DOHH2 (cell line): ENCODE measurements around the gene TMEM165.

Experiments used
- H3F3A ChIP-seq: fragments of 200-600 bp; sonication (generic), shearing (Covaris generic); 2 replicates; pipeline ENCODE4 v1.6.0; 2016; ENCODE audit warnings: antibody characterized with exemption, mild to moderate bottlenecking; ENCODE audit not compliant: control insufficient read depth, insufficient read depth
- H3K27ac ChIP-seq: fragments of 200-600 bp; sonication (generic); 2 replicates; pipeline ENCODE4 v1.5.1; 2014; ENCODE audit warnings: low read depth, mild to moderate bottlenecking, low read length, moderate library complexity
- H3K27me3 ChIP-seq: fragments of 200-600 bp; sonication (generic); 2 replicates; pipeline ENCODE4 v1.6.1; 2014; ENCODE audit warnings: mild to moderate bottlenecking, low read length, mixed read lengths; ENCODE audit not compliant: control insufficient read depth
- H3K36me3 ChIP-seq: fragments of 200-600 bp; sonication (generic); 2 replicates; pipeline ENCODE4 v1.6.1; 2014; ENCODE audit warnings: mild to moderate bottlenecking, low read length, moderate library complexity, mixed read lengths; ENCODE audit not compliant: control insufficient read depth
- H3K4me1 ChIP-seq: fragments of 200-600 bp; sonication (generic); 2 replicates; pipeline ENCODE4 v1.6.1; 2014; ENCODE audit warnings: mild to moderate bottlenecking, low read length, mixed read lengths; ENCODE audit not compliant: control insufficient read depth
- H3K4me2 ChIP-seq: fragments of 200-600 bp; sonication (generic); 2 replicates; pipeline ENCODE4 v1.6.0; 2014; ENCODE audit warnings: mild to moderate bottlenecking, low read length, moderate library complexity
- H3K4me3 ChIP-seq: fragments of 200-600 bp; sonication (generic); 2 replicates; pipeline ENCODE4 v1.5.1; 2014; ENCODE audit warnings: mild to moderate bottlenecking, low read length, mixed read lengths
- H3K79me2 ChIP-seq: fragments of 200-600 bp; sonication (generic); 2 replicates; pipeline ENCODE4 v1.6.1; 2014; ENCODE audit warnings: mild to moderate bottlenecking, low read length, mixed read lengths; ENCODE audit not compliant: control insufficient read depth
- H3K9me2 ChIP-seq: fragments of 200-600 bp; sonication (generic); replicated peaks from 2 replicates; pipeline ENCODE4 v1.6.1; 2014; ENCODE audit warnings: mild to moderate bottlenecking, low read length, mixed read lengths; ENCODE audit not compliant: control insufficient read depth
- H3K9me3 ChIP-seq: fragments of 200-600 bp; sonication (generic); 2 replicates; pipeline ENCODE4 v1.6.1; 2014; ENCODE audit warnings: antibody characterized with exemption, low read length, mixed read lengths; ENCODE audit not compliant: control insufficient read depth, insufficient read depth
- H4K20me1 ChIP-seq: fragments of 200-600 bp; sonication (generic); 2 replicates; pipeline ENCODE4 v1.6.0; 2014; ENCODE audit warnings: low read depth, mild to moderate bottlenecking, antibody characterized with exemption, low read length, moderate library complexity; ENCODE audit not compliant: control insufficient read depth, insufficient read depth
- EZH2phosphoT487 ChIP-seq: fragments of 200-600 bp; sonication (generic); IDR thresholded peaks from 2 replicates; pipeline ENCODE4 v1.6.1; 2017; ENCODE audit warnings: borderline replicate concordance, mild to moderate bottlenecking, antibody characterized with exemption, low read length, moderate library complexity, mixed read lengths
- TF ChIP-seq, protein P1 (sequence below): fragments of 200-600 bp; sonication (generic); IDR thresholded peaks from one replicate; pipeline ENCODE4 v1.5.1; 2014; ENCODE audit warnings: antibody characterized with exemption, mild to moderate bottlenecking, low read depth, low read length; ENCODE audit not compliant: poor library complexity, severe bottlenecking

TMEM165 gene

DNA sequence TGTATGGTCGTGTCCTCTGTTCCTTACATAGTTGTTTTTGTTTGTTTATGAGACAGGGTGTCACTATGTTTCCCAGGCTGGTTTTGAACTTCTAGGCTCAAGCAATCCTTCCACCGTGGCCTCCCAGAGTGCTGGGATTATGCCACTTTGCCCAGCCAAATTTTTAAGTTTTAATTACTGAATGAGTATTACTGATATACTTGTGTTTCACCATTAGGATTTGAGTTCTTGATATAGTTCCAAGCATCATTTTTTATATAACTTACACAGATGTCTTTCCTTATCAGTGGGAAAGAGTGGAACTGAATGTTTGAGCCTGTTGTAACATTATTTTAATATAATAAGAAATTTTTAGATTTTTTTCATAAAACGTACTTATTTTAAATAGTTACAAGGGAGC lies 20.4 kb downstream of the TMEM165 start:
- Histone ChIP-seq H3K4me2 (no peak overlapping the region), H4K20me1 (0 out of 2 replicates have a peak, but pooled peaks cover 2% of the 10 kb centered on the region), H3K9me3 (no peaks in the 10 kb centered on the region), H3K27me3 (no peaks in the 10 kb centered on the region), H3K4me1 (no peaks in the 10 kb centered on the region), H3K79me2 (peaks cover 60% of the 10 kb centered on the region), H3F3A (no peaks in the 10 kb centered on the region; the same call in 1 of the 2 replicates), H3K36me3 (peaks cover 75% of the 10 kb centered on the region), H3K9me2 (no peaks in the 10 kb centered on the region), H3K4me3 (no peak overlapping the region), H3K27ac (no peak overlapping the region)
- no peak for TF ChIP-seq EZH2phosphoT487
- TF ChIP-seq, protein P1, sequence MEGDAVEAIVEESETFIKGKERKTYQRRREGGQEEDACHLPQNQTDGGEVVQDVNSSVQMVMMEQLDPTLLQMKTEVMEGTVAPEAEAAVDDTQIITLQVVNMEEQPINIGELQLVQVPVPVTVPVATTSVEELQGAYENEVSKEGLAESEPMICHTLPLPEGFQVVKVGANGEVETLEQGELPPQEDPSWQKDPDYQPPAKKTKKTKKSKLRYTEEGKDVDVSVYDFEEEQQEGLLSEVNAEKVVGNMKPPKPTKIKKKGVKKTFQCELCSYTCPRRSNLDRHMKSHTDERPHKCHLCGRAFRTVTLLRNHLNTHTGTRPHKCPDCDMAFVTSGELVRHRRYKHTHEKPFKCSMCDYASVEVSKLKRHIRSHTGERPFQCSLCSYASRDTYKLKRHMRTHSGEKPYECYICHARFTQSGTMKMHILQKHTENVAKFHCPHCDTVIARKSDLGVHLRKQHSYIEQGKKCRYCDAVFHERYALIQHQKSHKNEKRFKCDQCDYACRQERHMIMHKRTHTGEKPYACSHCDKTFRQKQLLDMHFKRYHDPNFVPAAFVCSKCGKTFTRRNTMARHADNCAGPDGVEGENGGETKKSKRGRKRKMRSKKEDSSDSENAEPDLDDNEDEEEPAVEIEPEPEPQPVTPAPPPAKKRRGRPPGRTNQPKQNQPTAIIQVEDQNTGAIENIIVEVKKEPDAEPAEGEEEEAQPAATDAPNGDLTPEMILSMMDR: no peak

- Histone ChIP-seq H3K9me3 (no peaks in the 10 kb centered on the region), H4K20me1 (no peaks in the 10 kb centered on the region), H3K36me3 (peaks cover 88% of the 10 kb centered on the region), H3K4me2 (no peak overlapping the region), H3K4me3 (no peak overlapping the region), H3K79me2 (no peaks in the 10 kb centered on the region; the same call in 1 of the 2 replicates), H3K9me2 (no peaks in the 10 kb centered on the region), H3K4me1 (no peaks in the 10 kb centered on the region), H3K27ac (no peak overlapping the region), H3F3A (peaks cover 8% of the 10 kb centered on the region), H3K27me3 (no peaks in the 10 kb centered on the region)
- no peak for TF ChIP-seq EZH2phosphoT487
- TF ChIP-seq, protein P1: no peak
Observed at GRCh38 chr4:55424791-55425190, 29.0 kb downstream of the TMEM165 start.

GRCh38 chr4:55431710-55432336 lies 36.1 kb downstream of the TMEM165 start:
- TF ChIP-seq, protein P1: no peak
- TF ChIP-seq EZH2phosphoT487: no peak
- Histone ChIP-seq H3K4me1 (no peaks in the 10 kb centered on the region), H3F3A (peaks cover 4% of the 10 kb centered on the region; the same call in 1 of the 2 replicates), H3K27me3 (no peaks in the 10 kb centered on the region), H3K36me3 (peaks cover 74% of the 10 kb centered on the region), H3K9me3 (no peaks in the 10 kb centered on the region), H3K4me2 (no peak overlapping the region), H3K27ac (no peak overlapping the region), H3K4me3 (no peak overlapping the region), H3K79me2 (no peaks in the 10 kb centered on the region), H3K9me2 (no peaks in the 10 kb centered on the region), H4K20me1 (no peaks in the 10 kb centered on the region)
